MM.1S (cell line): Measurements from ENCODE around the gene TACR2.

Experiments
- DNase-seq: peaks from one replicate; pipeline ENCODE4 v3.0.0-alpha.2; 2015
- H2AFZ ChIP-seq: fragments of 300-600 bp; sonication (generic); 2 replicates; pipeline ENCODE4 v1.6.0; 2016; ENCODE audit warnings: antibody characterized with exemption, low read length
- H3F3A ChIP-seq: fragments of 300-600 bp; sonication (generic); 2 replicates; pipeline ENCODE4 v1.6.1; 2016; ENCODE audit warnings: mild to moderate bottlenecking, antibody characterized with exemption, low read length, moderate library complexity, mixed read lengths; ENCODE audit not compliant: insufficient read depth
- H3K27ac ChIP-seq: fragments of 300-600 bp; sonication (generic); 2 replicates; pipeline ENCODE4 v1.5.1; 2016; ENCODE audit warnings: mild to moderate bottlenecking, low read length
- H3K27me3 ChIP-seq: fragments of 300-600 bp; sonication (generic); replicated peaks from 2 replicates; pipeline ENCODE4 v1.6.0; 2016; ENCODE audit warnings: low read length; ENCODE audit not compliant: insufficient read depth
- H3K36me3 ChIP-seq: fragments of 300-600 bp; sonication (generic); replicated peaks from 2 replicates; pipeline ENCODE4 v1.6.1; 2016; ENCODE audit warnings: mild to moderate bottlenecking, low read length, mixed read lengths; ENCODE audit not compliant: insufficient read depth
- H3K4me1 ChIP-seq: fragments of 300-600 bp; sonication (generic); 2 replicates; pipeline ENCODE4 v1.6.1; 2016; ENCODE audit warnings: low read length, mixed read lengths
- H3K4me2 ChIP-seq: fragments of 300-600 bp; sonication (generic); 2 replicates; pipeline ENCODE4 v1.6.0; 2016; ENCODE audit warnings: low read depth, low read length
- H3K4me3 ChIP-seq: fragments of 300-600 bp; sonication (generic); 2 replicates; pipeline ENCODE4 v1.5.1; 2016; ENCODE audit warnings: low read length, mixed read lengths
- H3K79me2 ChIP-seq: fragments of 300-600 bp; sonication (generic); 2 replicates; pipeline ENCODE4 v1.6.1; 2016; ENCODE audit warnings: mixed run types, low read length, mixed read lengths
- H3K9ac ChIP-seq: fragments of 300-600 bp; sonication (generic); 2 replicates; pipeline ENCODE4 v1.6.1; 2016; ENCODE audit warnings: low read length, mixed read lengths
- H3K9me2 ChIP-seq: fragments of 300-600 bp; sonication (generic); replicated peaks from 2 replicates; pipeline ENCODE4 v1.6.1; 2016; ENCODE audit warnings: mild to moderate bottlenecking, low read length, mixed read lengths; ENCODE audit not compliant: insufficient read depth
- H3K9me3 ChIP-seq: fragments of 300-600 bp; sonication (generic); replicated peaks from 2 replicates; pipeline ENCODE4 v1.6.1; 2016; ENCODE audit warnings: mild to moderate bottlenecking, low read length, mixed read lengths; ENCODE audit not compliant: insufficient read depth
- H4K20me1 ChIP-seq: fragments of 300-600 bp; sonication (generic); 2 replicates; pipeline ENCODE4 v1.6.1; 2016; ENCODE audit warnings: mild to moderate bottlenecking, low read length, moderate library complexity, mixed read lengths; ENCODE audit not compliant: insufficient read depth
- EZH2 ChIP-seq: fragments of 300-600 bp; sonication (generic); optimal IDR thresholded peaks from 2 replicates; pipeline ENCODE3; 2017; ENCODE audit warnings: low read depth, mild to moderate bottlenecking, antibody characterized with exemption, low read length, mixed read lengths
- EZH2phosphoT487 ChIP-seq: fragments of 300-600 bp; sonication (generic); IDR thresholded peaks from 2 replicates; pipeline ENCODE4 v1.6.1; 2018; ENCODE audit warnings: antibody characterized with exemption, low read length
- TF ChIP-seq, protein P1 (sequence below): fragments of 300-600 bp; sonication (generic); IDR thresholded peaks from 2 replicates; pipeline ENCODE4 v1.5.1; 2016; ENCODE audit warnings: antibody characterized with exemption, low read length, mixed read lengths

TACR2 gene

DNA sequence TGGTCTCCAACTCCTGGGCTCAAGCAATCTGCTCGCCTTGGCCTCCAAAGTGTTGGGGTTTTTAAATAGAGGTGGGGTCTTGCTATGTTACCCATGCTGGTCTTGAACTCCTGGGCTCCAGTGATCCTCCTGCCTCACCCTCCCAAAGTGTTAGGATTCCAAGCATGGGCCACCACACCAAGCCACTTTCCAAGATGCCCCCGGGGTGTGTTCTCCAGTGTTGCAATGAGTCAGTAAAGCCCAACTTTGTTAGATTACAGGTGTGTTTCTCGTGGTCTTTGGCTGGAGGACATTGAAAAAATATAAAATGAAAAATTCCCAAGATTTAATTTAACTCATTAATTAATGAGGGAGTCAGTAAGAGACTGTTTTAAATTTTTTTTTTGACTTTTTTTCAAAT lies 29.2 kb downstream of the TACR2 start:
- no peak overlapping the region for H3K27ac ChIP-seq
- H3K79me2 ChIP-seq, result no peaks in the 10 kb centered on the region
- H4K20me1 ChIP-seq, result no peaks in the 10 kb centered on the region
- no peaks in the 10 kb centered on the region for H3F3A ChIP-seq
- H3K9ac ChIP-seq, result no peak overlapping the region
- no peak for DNase-seq
- H3K9me3 ChIP-seq, result no peaks in the 10 kb centered on the region
- H3K36me3 ChIP-seq, result no peaks in the 10 kb centered on the region
- TF ChIP-seq EZH2phosphoT487 (no peak), EZH2 (no peak)
- TF ChIP-seq, protein P1, sequence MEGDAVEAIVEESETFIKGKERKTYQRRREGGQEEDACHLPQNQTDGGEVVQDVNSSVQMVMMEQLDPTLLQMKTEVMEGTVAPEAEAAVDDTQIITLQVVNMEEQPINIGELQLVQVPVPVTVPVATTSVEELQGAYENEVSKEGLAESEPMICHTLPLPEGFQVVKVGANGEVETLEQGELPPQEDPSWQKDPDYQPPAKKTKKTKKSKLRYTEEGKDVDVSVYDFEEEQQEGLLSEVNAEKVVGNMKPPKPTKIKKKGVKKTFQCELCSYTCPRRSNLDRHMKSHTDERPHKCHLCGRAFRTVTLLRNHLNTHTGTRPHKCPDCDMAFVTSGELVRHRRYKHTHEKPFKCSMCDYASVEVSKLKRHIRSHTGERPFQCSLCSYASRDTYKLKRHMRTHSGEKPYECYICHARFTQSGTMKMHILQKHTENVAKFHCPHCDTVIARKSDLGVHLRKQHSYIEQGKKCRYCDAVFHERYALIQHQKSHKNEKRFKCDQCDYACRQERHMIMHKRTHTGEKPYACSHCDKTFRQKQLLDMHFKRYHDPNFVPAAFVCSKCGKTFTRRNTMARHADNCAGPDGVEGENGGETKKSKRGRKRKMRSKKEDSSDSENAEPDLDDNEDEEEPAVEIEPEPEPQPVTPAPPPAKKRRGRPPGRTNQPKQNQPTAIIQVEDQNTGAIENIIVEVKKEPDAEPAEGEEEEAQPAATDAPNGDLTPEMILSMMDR, result no peak
- H2AFZ ChIP-seq, result no peak overlapping the region
- H3K27me3 ChIP-seq, result no peaks in the 10 kb centered on the region
- no peaks in the 10 kb centered on the region for H3K4me1 ChIP-seq
- no peak overlapping the region for H3K4me2 ChIP-seq
- no peak overlapping the region for H3K4me3 ChIP-seq
- H3K9me2 ChIP-seq, result no peaks in the 10 kb centered on the region

DNA sequence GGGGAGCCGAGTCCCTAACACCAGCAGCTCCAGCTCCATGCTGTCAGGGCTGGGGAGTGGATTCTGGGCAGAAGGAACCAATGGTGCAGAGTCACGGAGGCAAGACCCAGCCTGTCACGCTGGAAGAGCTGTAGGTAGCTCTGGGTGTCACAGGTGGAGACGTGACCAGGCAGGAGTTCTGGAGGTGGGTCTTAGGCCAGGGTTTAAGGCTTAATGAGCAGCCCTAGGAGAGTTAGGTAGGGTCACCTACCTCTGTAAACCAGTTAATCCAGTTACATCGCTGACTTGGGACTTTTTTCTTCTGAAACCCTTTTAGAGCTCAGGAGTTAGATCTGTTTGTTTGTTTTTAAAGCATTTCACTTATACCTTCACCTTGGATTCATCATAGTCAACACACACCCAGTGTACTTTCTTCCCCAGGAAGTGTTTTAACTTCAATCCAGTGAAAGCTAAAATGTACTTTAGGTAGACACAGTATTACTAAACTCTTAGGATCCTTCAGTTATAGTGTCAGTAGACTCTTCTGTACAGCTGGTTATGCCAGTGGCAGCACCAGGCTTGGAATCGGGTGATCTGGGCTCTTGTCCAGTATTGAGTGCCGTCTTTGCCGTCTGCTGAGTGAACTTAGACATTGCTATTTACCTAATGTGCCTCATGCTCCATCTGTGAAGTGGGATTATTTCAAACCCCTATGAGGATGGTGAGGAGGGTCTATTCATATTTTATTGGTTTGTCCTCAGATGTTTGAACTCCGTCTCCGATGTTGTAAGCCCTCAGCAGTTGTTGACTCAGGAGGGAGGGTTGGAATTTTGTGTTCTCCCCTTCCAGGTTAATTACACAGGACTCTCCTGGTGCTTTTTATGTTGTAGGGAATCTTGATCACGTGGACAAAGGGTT lies 31.0 kb downstream of the TACR2 start:
- H3K4me1 ChIP-seq, result no peaks in the 10 kb centered on the region
- H3K9me3 ChIP-seq, result no peaks in the 10 kb centered on the region
- H3K9ac ChIP-seq, result no peak overlapping the region
- no peak for TF ChIP-seq EZH2phosphoT487
- no peak for TF ChIP-seq EZH2
- TF ChIP-seq, protein P1, result no peak
- H3K79me2 ChIP-seq, result no peaks in the 10 kb centered on the region
- H3K27me3 ChIP-seq, result no peaks in the 10 kb centered on the region
- no peak for DNase-seq
- H3K4me3 ChIP-seq, result no peak overlapping the region
- no peak overlapping the region for H3K4me2 ChIP-seq
- H3K9me2 ChIP-seq, result no peaks in the 10 kb centered on the region
- H3K36me3 ChIP-seq, result no peaks in the 10 kb centered on the region
- H3F3A ChIP-seq, result no peaks in the 10 kb centered on the region
- no peaks in the 10 kb centered on the region for H4K20me1 ChIP-seq
- no peak overlapping the region for H2AFZ ChIP-seq
- H3K27ac ChIP-seq, result no peak overlapping the region

DNA sequence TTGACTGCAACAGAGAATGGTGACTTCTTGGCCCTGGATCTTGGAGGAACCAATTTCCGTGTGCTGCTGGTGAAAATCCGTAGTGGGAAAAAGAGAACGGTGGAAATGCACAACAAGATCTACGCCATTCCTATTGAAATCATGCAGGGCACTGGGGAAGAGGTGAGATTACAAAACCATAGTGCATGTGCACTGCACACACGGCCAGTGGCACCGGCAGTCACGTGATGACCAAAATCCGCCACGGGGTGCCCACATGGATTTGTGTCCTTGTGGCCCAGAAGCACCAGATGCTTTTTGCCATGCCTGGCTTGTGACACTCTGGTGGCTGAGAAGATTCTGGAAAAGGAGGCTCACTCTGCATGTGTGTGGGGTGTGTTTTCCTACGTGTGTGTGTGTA lies 32.4 kb downstream of the TACR2 start:
- H3K4me1 ChIP-seq, result no peaks in the 10 kb centered on the region
- no peak overlapping the region for H3K27ac ChIP-seq
- H3K9ac ChIP-seq, result no peak overlapping the region
- no peaks in the 10 kb centered on the region for H3K36me3 ChIP-seq
- no peaks in the 10 kb centered on the region for H3K79me2 ChIP-seq
- H2AFZ ChIP-seq, result no peak overlapping the region
- no peak overlapping the region for H3K4me2 ChIP-seq
- H3K9me2 ChIP-seq, result no peaks in the 10 kb centered on the region
- H3K27me3 ChIP-seq, result no peaks in the 10 kb centered on the region
- H4K20me1 ChIP-seq, result no peaks in the 10 kb centered on the region
- DNase-seq, result no peak
- H3K9me3 ChIP-seq, result no peaks in the 10 kb centered on the region
- no peak overlapping the region for H3K4me3 ChIP-seq
- no peaks in the 10 kb centered on the region for H3F3A ChIP-seq
- TF ChIP-seq EZH2phosphoT487, result no peak

DNA sequence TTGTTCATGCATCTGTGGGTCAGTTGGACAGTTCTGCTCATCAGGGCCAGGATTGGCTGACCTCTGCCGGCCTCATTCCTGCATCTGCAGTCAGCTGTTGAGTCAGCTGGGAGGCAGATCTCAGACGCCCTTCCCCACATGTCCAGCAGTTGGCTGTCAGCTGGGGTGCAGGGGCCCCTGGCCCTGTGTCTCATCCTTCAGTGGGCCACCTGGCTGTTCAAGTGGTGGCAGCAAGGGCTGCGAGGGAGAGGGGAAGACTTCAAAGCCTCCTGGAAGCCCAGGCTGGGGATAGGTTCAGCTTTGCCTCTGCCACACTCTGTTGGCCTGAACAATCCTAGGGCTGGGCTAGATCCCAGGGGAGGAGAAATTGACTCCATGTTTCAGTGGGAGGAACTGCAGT lies 33.2 kb downstream of the TACR2 start:
- no peak for DNase-seq
- no peak for TF ChIP-seq EZH2
- no peak for TF ChIP-seq EZH2phosphoT487
- TF ChIP-seq, protein P1, result no peak
- H3K4me3 ChIP-seq, result no peak overlapping the region
- no peaks in the 10 kb centered on the region for H3K79me2 ChIP-seq
- no peak overlapping the region for H3K9ac ChIP-seq
- H3F3A ChIP-seq, result no peaks in the 10 kb centered on the region
- H3K9me3 ChIP-seq, result no peaks in the 10 kb centered on the region
- H3K4me2 ChIP-seq, result no peak overlapping the region
- H3K4me1 ChIP-seq, result no peaks in the 10 kb centered on the region
- no peak overlapping the region for H2AFZ ChIP-seq
- no peaks in the 10 kb centered on the region for H3K9me2 ChIP-seq
- H3K27ac ChIP-seq, result no peak overlapping the region
- no peaks in the 10 kb centered on the region for H3K27me3 ChIP-seq
- H3K36me3 ChIP-seq, result no peaks in the 10 kb centered on the region
- H4K20me1 ChIP-seq, result no peaks in the 10 kb centered on the region
